H9 (cell line): ENCODE data around the gene NDE1. TPM values are rescaled to one million over a fixed set of nuclear protein-coding genes. Genes with fewer than 3 reads are reported as not detected.
A peak's percentile ranks its signal among the peaks of the same experiment; 100 is the strongest.

Source experiments
- DNase-seq: peaks from one replicate; pipeline ENCODE4 v3.0.0-alpha.2; 2017
- H2AFZ ChIP-seq: one replicate; pipeline ENCODE4 v1.6.1; 2013; ENCODE audit warnings: mild to moderate bottlenecking, low read length, control low read depth, moderate library complexity
- H2AK5ac ChIP-seq: 2 replicates; pipeline ENCODE4 v1.6.1; 2013; ENCODE audit warnings: low read length, control low read depth, mixed read lengths; ENCODE audit not compliant: insufficient read length
- H2BK120ac ChIP-seq: one replicate; pipeline ENCODE4 v1.6.1; 2013; ENCODE audit warnings: low read depth, mild to moderate bottlenecking, low read length, control low read depth, inconsistent platforms; ENCODE audit not compliant: poor library complexity, severe bottlenecking
- H2BK12ac ChIP-seq: 2 replicates; pipeline ENCODE4 v1.6.1; 2013; ENCODE audit warnings: low read length, control low read depth, mixed read lengths, low read depth; ENCODE audit not compliant: insufficient read length
- H2BK15ac ChIP-seq: 2 replicates; pipeline ENCODE4 v1.6.1; 2013; ENCODE audit warnings: low read depth, low read length, control low read depth
- H2BK20ac ChIP-seq: one replicate; pipeline ENCODE4 v1.6.1; 2013; ENCODE audit warnings: low read depth, mild to moderate bottlenecking, low read length, control low read depth, inconsistent platforms; ENCODE audit not compliant: poor library complexity, severe bottlenecking
- H2BK5ac ChIP-seq: 2 replicates; pipeline ENCODE4 v1.6.1; 2013; ENCODE audit warnings: low read length, control low read depth, mixed read lengths; ENCODE audit not compliant: insufficient read length
- H3K14ac ChIP-seq: 2 replicates; pipeline ENCODE4 v1.6.1; 2013; ENCODE audit warnings: low read length, control low read depth; ENCODE audit not compliant: insufficient read depth
- H3K18ac ChIP-seq: 2 replicates; pipeline ENCODE4 v1.6.1; 2013; ENCODE audit warnings: low read depth, mild to moderate bottlenecking, mixed read lengths, low read length, control low read depth; ENCODE audit not compliant: insufficient read length
- H3K23ac ChIP-seq: 2 replicates; pipeline ENCODE4 v1.6.1; 2013; ENCODE audit warnings: low read length, control low read depth, mixed read lengths, low read depth; ENCODE audit not compliant: insufficient read length
- H3K23me2 ChIP-seq: 2 replicates; pipeline ENCODE4 v1.6.1; 2013; ENCODE audit warnings: low read depth, mild to moderate bottlenecking, mixed read lengths, low read length, control low read depth; ENCODE audit not compliant: insufficient read length, poor library complexity, severe bottlenecking
- H3K27ac ChIP-seq: 2 replicates; pipeline ENCODE4 v1.5.1; 2013; ENCODE audit warnings: low read length, control low read depth, mixed read lengths, low read depth; ENCODE audit not compliant: insufficient read length
- H3K27me3 ChIP-seq: 2 replicates; pipeline ENCODE4 v1.6.1; 2013; ENCODE audit warnings: low read length, control low read depth, inconsistent platforms; ENCODE audit not compliant: insufficient read depth
- H3K4ac ChIP-seq: 2 replicates; pipeline ENCODE4 v1.6.1; 2013; ENCODE audit warnings: low read depth, mild to moderate bottlenecking, control low read depth, inconsistent platforms, low read length, moderate library complexity
- H3K4me1 ChIP-seq: 2 replicates; pipeline ENCODE4 v1.6.1; 2013; ENCODE audit warnings: low read length, control low read depth, inconsistent platforms; ENCODE audit not compliant: insufficient read depth
- H3K4me2 ChIP-seq: 2 replicates; pipeline ENCODE4 v1.6.1; 2013; ENCODE audit warnings: low read length, control low read depth, mixed read lengths; ENCODE audit not compliant: insufficient read length, insufficient read depth
- H3K56ac ChIP-seq: 2 replicates; pipeline ENCODE4 v1.6.1; 2013; ENCODE audit warnings: low read depth, mild to moderate bottlenecking, mixed read lengths, low read length, control low read depth; ENCODE audit not compliant: insufficient read length
- H3K79me1 ChIP-seq: 2 replicates; pipeline ENCODE4 v1.6.1; 2013; ENCODE audit warnings: low read depth, mild to moderate bottlenecking, moderate library complexity, low read length, control low read depth, inconsistent platforms; ENCODE audit not compliant: insufficient read depth, poor library complexity, severe bottlenecking
- H3K79me2 ChIP-seq: 2 replicates; pipeline ENCODE4 v1.6.1; 2013; ENCODE audit warnings: low read length, control low read depth, inconsistent platforms; ENCODE audit not compliant: insufficient read depth
- H3K9ac ChIP-seq: 2 replicates; pipeline ENCODE4 v1.6.1; 2013; ENCODE audit warnings: low read length, control low read depth, mixed read lengths; ENCODE audit not compliant: insufficient read length; ENCODE audit errors: extremely low read depth
- H3K9me3 ChIP-seq: one replicate; pipeline ENCODE4 v1.6.1; 2013; ENCODE audit warnings: low read depth, low read length, inconsistent platforms; ENCODE audit not compliant: control insufficient read depth
- H3T11ph ChIP-seq: one replicate; pipeline ENCODE4 v1.6.1; 2013; ENCODE audit warnings: mild to moderate bottlenecking, low read length, control low read depth, inconsistent platforms
- H4K20me1 ChIP-seq: one replicate; pipeline ENCODE4 v1.6.1; 2013; ENCODE audit not compliant: control insufficient read depth, insufficient read length, insufficient read depth
- H4K5ac ChIP-seq: 2 replicates; pipeline ENCODE4 v1.6.1; 2013; ENCODE audit warnings: low read depth, mild to moderate bottlenecking, mixed read lengths, low read length, control low read depth; ENCODE audit not compliant: insufficient read length
- H4K8ac ChIP-seq: replicated peaks from 2 replicates; pipeline ENCODE4 v1.6.1; 2013; ENCODE audit warnings: low read length, control low read depth, mixed read lengths, low read depth; ENCODE audit not compliant: insufficient read length
- H4K91ac ChIP-seq: 2 replicates; pipeline ENCODE4 v1.6.1; 2013; ENCODE audit warnings: low read depth, mild to moderate bottlenecking, moderate library complexity, mixed read lengths, low read length, control low read depth; ENCODE audit not compliant: insufficient read length
- H3K27ac Mint-ChIP-seq, 3 experiments: 2 replicates in 2 of 3; 3 replicates in 1 of 3; pipeline ENCODE4 v1.8.0; 2020 to 2021; ENCODE audit warnings: mixed read lengths in 3 of 3, mild to moderate bottlenecking in 1 of 3, moderate library complexity in 1 of 3
- H3K27me3 Mint-ChIP-seq: 2 replicates; pipeline ENCODE4 v1.8.0; 2021; ENCODE audit warnings: low read depth, mild to moderate bottlenecking, moderate library complexity, mixed read lengths
- H3K36me3 Mint-ChIP-seq, 3 experiments: 2 replicates in 2 of 3; 3 replicates in 1 of 3; pipeline ENCODE4 v1.8.0; 2020 to 2021; ENCODE audit warnings: low read depth in 3 of 3, mixed read lengths in 3 of 3; ENCODE audit not compliant: insufficient read depth in 1 of 3
- H3K4me1 Mint-ChIP-seq, 2 experiments: 2 replicates each; pipeline ENCODE4 v1.8.0; 2020; ENCODE audit warnings: mixed read lengths in 2 of 2
- H3K4me3 Mint-ChIP-seq, 2 experiments: 2 replicates in 1 of 2; 3 replicates in 1 of 2; pipeline ENCODE4 v1.8.0; 2020 to 2021; ENCODE audit warnings: mild to moderate bottlenecking in 2 of 2, mixed read lengths in 2 of 2, moderate library complexity in 1 of 2
- H3K9me3 Mint-ChIP-seq, 2 experiments: 2 replicates in 1 of 2; 3 replicates in 1 of 2; pipeline ENCODE4 v1.8.0; 2020; ENCODE audit warnings: mild to moderate bottlenecking in 2 of 2, mixed read lengths in 2 of 2, moderate library complexity in 1 of 2
- CTCF ChIP-seq: fragments of 200-600 bp; sonication (generic); conservative IDR thresholded peaks from 3 replicates; pipeline ENCODE4 v1.8.0; 2021; ENCODE audit warnings: antibody characterized with exemption, mild to moderate bottlenecking
- WGBS: extraction: QIAGEN DNeasy Blood & Tissue Kit; methylation state at CpG from one replicate; pipeline ENCODE4 v1.1.7; 2013; ENCODE audit warnings: missing lambda C conversion rate, low lambda C conversion rate, mixed read lengths; ENCODE audit not compliant: insufficient read length; ENCODE audit errors: extremely low coverage; 5-methylcytosine and 5-hydroxymethylcytosine counted together
- total RNA-seq: library from RNA; stranded (reverse); gene quantifications from 2 replicates; pipeline ENCODE4 v1.2.1, GENCODE V29; 2021

NDE1 gene
- total RNA-seq, 1 experiment from 2014 or later = 49.6 TPM

- Histone ChIP-seq H3K23ac (no peak overlapping the region), H3K79me1 (no peaks in the 10 kb centered on the region), H2BK5ac (no peak overlapping the region), H3K23me2 (no peaks in the 10 kb centered on the region), H3K56ac (no peak overlapping the region), H2BK15ac (no peak overlapping the region), H3K4ac (no peak overlapping the region), H2BK12ac (no peak overlapping the region), H3K14ac (no peak overlapping the region), H3K27me3 (no peaks in the 10 kb centered on the region), H2BK20ac (no peak overlapping the region), H3T11ph (no peak overlapping the region), H3K4me2 (no peak overlapping the region), H2BK120ac (no peak overlapping the region), H3K79me2 (no peaks in the 10 kb centered on the region), H2AFZ (no peak overlapping the region), H4K8ac (no peak overlapping the region), H3K27ac (no peak overlapping the region), H3K18ac (no peak overlapping the region), H4K91ac (no peak overlapping the region), H3K9ac (no peak overlapping the region), H2AK5ac (no peak overlapping the region), H3K9me3 (no peaks in the 10 kb centered on the region), H4K20me1 (no peaks in the 10 kb centered on the region), H3K4me1 (no peaks in the 10 kb centered on the region), H4K5ac (no peak overlapping the region)
- H3K36me3 Mint-ChIP-seq = peaks cover 16 to 40% (median 40%) of the 10 kb centered on the region in 3 experiments
- no peak overlapping the region for H3K4me3 Mint-ChIP-seq
- TF ChIP-seq CTCF = no peak
- peak overlapping the region; percentile 0 to 65 (median 18); a peak in 5 of 7 replicates for H3K27ac Mint-ChIP-seq
- no peaks in the 10 kb centered on the region for H3K9me3 Mint-ChIP-seq
- H3K27me3 Mint-ChIP-seq = no peaks in the 10 kb centered on the region
- no CpG with 5 or more reads among the region's 10 CpGs for WGBS
- no peak for DNase-seq
- no peaks in the 10 kb centered on the region for H3K4me1 Mint-ChIP-seq
Observed at GRCh38 chr16:15676506-15676905, 26.5 kb downstream of the NDE1 start.
